CMK (cell line): ENCODE measurements around the gene SMIM44.
"Not testable (repeated sequence)": the region's sequence is repeated elsewhere in the genome, so short reads cannot be mapped to it uniquely, and the experiment has no call there.

Source experiments
- DNase-seq: peaks from one replicate; pipeline ENCODE4 v3.0.0-alpha.2; 2010; ENCODE audit warnings: low read depth

SMIM44 gene

GRCh38 chr19:3517638-3518037, 34.4 kb upstream of the SMIM44 start:
- no peak for DNase-seq

- no peak for DNase-seq
These were observed 33.5 kb upstream of the SMIM44 start for GRCh38 chr19:3516675-3517207.

GRCh38 chr19:3515891-3516422, 32.7 kb upstream of the SMIM44 start:
- DNase-seq = no peak

- DNase-seq = no peak
These were observed 31.7 kb upstream of the SMIM44 start for GRCh38 chr19:3514930-3515329.

GRCh38 chr19:3513229-3514140, 30.2 kb upstream of the SMIM44 start:
- no peak for DNase-seq

- DNase-seq = no peak
These were observed 29.5 kb upstream of the SMIM44 start for GRCh38 chr19:3512562-3513228.

GRCh38 chr19:3511506-3512251, 28.4 kb upstream of the SMIM44 start:
- no peak for DNase-seq

- no peak for DNase-seq
These were observed 27.5 kb upstream of the SMIM44 start for GRCh38 chr19:3510727-3511126.

GRCh38 chr19:3509566-3509989, 26.3 kb upstream of the SMIM44 start:
- no peak for DNase-seq

GRCh38 chr19:3508771-3509535, 25.7 kb upstream of the SMIM44 start:
- no peak for DNase-seq

GRCh38 chr19:3508121-3508661, 24.9 kb upstream of the SMIM44 start:
- DNase-seq = not testable (repeated sequence)

- DNase-seq = no peak
These were observed 24.3 kb upstream of the SMIM44 start for GRCh38 chr19:3507371-3508120.

GRCh38 chr19:3506384-3507340, 23.4 kb upstream of the SMIM44 start:
- no peak for DNase-seq

- peak; percentile 96 for DNase-seq
These were observed 22.6 kb upstream of the SMIM44 start, which contains the start of gene FZR1 for GRCh38 chr19:3505598-3506383. TSS of gene FZR1 (plus strand) at chr19:3506311. CDS start at chr19:3522990, 16,679 bp downstream.

- DNase-seq = no peak
These were observed 21.5 kb upstream of the SMIM44 start for GRCh38 chr19:3504735-3505134.

GRCh38 chr19:3503036-3503572, 19.9 kb upstream of the SMIM44 start:
- DNase-seq = no peak

- no peak for DNase-seq
These were observed 18.5 kb upstream of the SMIM44 start for GRCh38 chr19:3501780-3502179.
